H1 (cell line): ENCODE data around the gene ENTPD8. TPM values are rescaled to one million over a fixed set of nuclear protein-coding genes. Genes with fewer than 3 reads are reported as not detected.
"Not testable (repeated sequence)": the region's sequence is repeated elsewhere in the genome, so short reads cannot be mapped to it uniquely, and the experiment has no call there.

ENCODE experiments used
- CTCF ChIA-PET: fragments of 300-600 bp; sonication (Branson Sonifier 250); formaldehyde crosslinking; loops from one replicate; lab custom pipeline; 2021; ENCODE audit not compliant: partially characterized antibody; lab: Charles Lee
- POLR2A ChIA-PET: fragments of 300-600 bp; sonication (Branson Sonifier 250); formaldehyde crosslinking; loops from one replicate; lab custom pipeline; 2021; ENCODE audit warnings: inconsistent platforms; ENCODE audit not compliant: partially characterized antibody; lab: Charles Lee
- DNase-seq, 2 experiments: peaks; one replicate each; pipeline versions ENCODE4 v3.0.0 to v3.0.0-alpha.2; 2010 to 2022; ENCODE audit warnings: low spot score in 2 of 2, low read depth in 1 of 2, mixed read lengths in 1 of 2
- FAIRE-seq: peaks from 2 replicates; lab custom pipeline; 2011; peaks lifted over from hg19 to GRCh38; lab: Jason Lieb, UNC
- H2AFZ ChIP-seq: 2 replicates; pipeline ENCODE4 v1.8.1; 2012; ENCODE audit warnings: low read length, inconsistent platforms
- H2AK5ac ChIP-seq: 2 replicates; pipeline ENCODE4 v1.6.1; 2013; ENCODE audit warnings: low read depth, low read length
- H2BK120ac ChIP-seq: replicated peaks from 2 replicates; pipeline ENCODE3; 2013; ENCODE audit warnings: low read depth, low read length, inconsistent platforms
- H2BK12ac ChIP-seq: 2 replicates; pipeline ENCODE4 v1.6.1; 2013; ENCODE audit warnings: low read depth, low read length
- H2BK15ac ChIP-seq: 2 replicates; pipeline ENCODE4 v1.6.1; 2013; ENCODE audit warnings: low read length
- H2BK20ac ChIP-seq: 2 replicates; pipeline ENCODE4 v1.6.1; 2013; ENCODE audit warnings: low read length
- H2BK5ac ChIP-seq: 2 replicates; pipeline ENCODE4 v1.6.1; 2013; ENCODE audit warnings: low read depth, low read length
- H3K14ac ChIP-seq: 2 replicates; pipeline ENCODE4 v1.6.1; 2013; ENCODE audit warnings: inconsistent platforms; ENCODE audit not compliant: insufficient read length
- H3K18ac ChIP-seq: 2 replicates; pipeline ENCODE4 v1.6.1; 2013; ENCODE audit warnings: low read length; ENCODE audit errors: extremely low read depth
- H3K23ac ChIP-seq: 2 replicates; pipeline ENCODE4 v1.6.1; 2013; ENCODE audit warnings: inconsistent platforms; ENCODE audit not compliant: insufficient read length
- H3K23me2 ChIP-seq: 2 replicates; pipeline ENCODE4 v1.6.1; 2013; ENCODE audit warnings: low read depth, low read length
- H3K27ac ChIP-seq: 2 replicates; pipeline ENCODE4 v1.6.1; 2011; ENCODE audit warnings: low read depth, low read length, inconsistent platforms
- H3K27me3 ChIP-seq, 4 experiments: replicated peaks in 1 of 4; 1 replicate in 1 of 4; 2 replicates in 3 of 4; pipeline versions ENCODE4 v1.6.1 to v1.8.1; 2011 to 2013; ENCODE audit warnings: low read length in 3 of 4, mild to moderate bottlenecking in 3 of 4, inconsistent platforms in 2 of 4, mixed read lengths in 2 of 4, moderate library complexity in 1 of 4; ENCODE audit not compliant: control insufficient read depth in 3 of 4, insufficient read depth in 3 of 4; ENCODE audit errors: extremely low read depth in 1 of 4
- H3K36me3 ChIP-seq, 4 experiments: 2 replicates each; pipeline versions ENCODE4 v1.6.1 to v1.8.1; 2011 to 2013; ENCODE audit warnings: mild to moderate bottlenecking in 4 of 4, low read length in 3 of 4, moderate library complexity in 2 of 4, control low read depth in 1 of 4, inconsistent platforms in 1 of 4; ENCODE audit not compliant: insufficient read depth in 4 of 4, control insufficient read depth in 2 of 4
- H3K4ac ChIP-seq: replicated peaks from 2 replicates; pipeline ENCODE3; 2013; ENCODE audit warnings: low read length, low read depth, mixed read lengths, inconsistent platforms; ENCODE audit not compliant: insufficient read length
- H3K4me1 ChIP-seq, 4 experiments: replicated peaks in 1 of 4; 1 replicate in 1 of 4; 2 replicates in 3 of 4; pipeline versions ENCODE4 v1.6.1 to v1.8.1; 2011 to 2013; ENCODE audit warnings: low read length in 3 of 4, inconsistent platforms in 2 of 4, mixed read lengths in 1 of 4; ENCODE audit not compliant: insufficient read depth in 4 of 4, control insufficient read depth in 3 of 4
- H3K4me2 ChIP-seq, 2 experiments: 2 replicates each; pipeline versions ENCODE4 v1.6.1 to v1.8.1; 2011 to 2013; ENCODE audit warnings: low read depth in 2 of 2, low read length in 2 of 2, control low read depth in 1 of 2, inconsistent platforms in 1 of 2, mild to moderate bottlenecking in 1 of 2; ENCODE audit not compliant: insufficient read depth in 1 of 2
- H3K4me3 ChIP-seq, 4 experiments: fragments of 200-600, 300-600 bp in 1 of 4; sonication (generic), shearing (Covaris generic), sonication (Bioruptor Twin) in 1 of 4; 2 replicates each; pipeline versions ENCODE4 v1.5.1 to v1.8.1; 2011 to 2016; ENCODE audit warnings: low read length in 4 of 4, low read depth in 3 of 4, control low read depth in 2 of 4, inconsistent platforms in 2 of 4, mild to moderate bottlenecking in 2 of 4, mixed read lengths in 1 of 4, moderate library complexity in 1 of 4; ENCODE audit not compliant: insufficient read depth in 2 of 4; ENCODE audit errors: extremely low read depth in 1 of 4
- H3K56ac ChIP-seq: replicated peaks from 2 replicates; pipeline ENCODE3; 2013; ENCODE audit warnings: low read depth, mild to moderate bottlenecking, mixed read lengths, low read length, inconsistent platforms; ENCODE audit not compliant: insufficient read length
- H3K79me1 ChIP-seq: 2 replicates; pipeline ENCODE4 v1.6.1; 2013; ENCODE audit warnings: low read depth, low read length, control low read depth
- H3K79me2 ChIP-seq, 2 experiments: 2 replicates each; pipeline versions ENCODE4 v1.6.1 to v1.8.1; 2012 to 2013; ENCODE audit warnings: low read length in 2 of 2, mild to moderate bottlenecking in 2 of 2, inconsistent platforms in 1 of 2; ENCODE audit not compliant: insufficient read depth in 2 of 2, control insufficient read depth in 1 of 2
- H3K9ac ChIP-seq, 4 experiments: replicated peaks in 1 of 4; 1 replicate in 1 of 4; 2 replicates in 3 of 4; pipeline versions ENCODE4 v1.6.1 to v1.8.1; 2011 to 2013; ENCODE audit warnings: low read depth in 3 of 4, low read length in 3 of 4, control low read depth in 2 of 4, mild to moderate bottlenecking in 2 of 4, moderate library complexity in 2 of 4, inconsistent platforms in 1 of 4; ENCODE audit errors: extremely low read depth in 1 of 4
- H3K9me3 ChIP-seq, 2 experiments: 2 replicates each; pipeline versions ENCODE4 v1.6.1 to v1.8.1; 2012 to 2013; ENCODE audit warnings: mild to moderate bottlenecking in 2 of 2, moderate library complexity in 2 of 2, control low read depth in 1 of 2, inconsistent platforms in 1 of 2, low read depth in 1 of 2, low read length in 1 of 2, mixed read lengths in 1 of 2; ENCODE audit not compliant: insufficient read depth in 2 of 2
- H4K20me1 ChIP-seq, 2 experiments: replicated peaks in 1 of 2; 2 replicates each; pipeline versions ENCODE3 to v1.8.1; 2011 to 2013; ENCODE audit warnings: inconsistent platforms in 2 of 2, low read length in 2 of 2, mild to moderate bottlenecking in 1 of 2; ENCODE audit not compliant: insufficient read depth in 2 of 2, control insufficient read depth in 1 of 2
- H4K5ac ChIP-seq: 2 replicates; pipeline ENCODE4 v1.6.1; 2013; ENCODE audit warnings: low read length, low read depth, mixed read lengths, inconsistent platforms; ENCODE audit not compliant: insufficient read length
- H4K8ac ChIP-seq: 2 replicates; pipeline ENCODE4 v1.8.0; 2013; ENCODE audit warnings: mild to moderate bottlenecking, moderate library complexity, low read length, inconsistent platforms; ENCODE audit not compliant: insufficient read depth; ENCODE audit errors: extremely low read depth
- H4K91ac ChIP-seq: replicated peaks from 2 replicates; pipeline ENCODE3; 2013; ENCODE audit warnings: low read length, mixed read lengths, inconsistent platforms; ENCODE audit not compliant: insufficient read length
- WGBS, 2 experiments: shearing (Covaris generic) in 1 of 2; methylation state at CpG; one replicate each; pipeline versions ENCODE4 v1.1.6 to v1.1.7; 2013 to 2015; ENCODE audit warnings: low lambda C conversion rate in 2 of 2, mixed read lengths in 2 of 2, inconsistent platforms in 1 of 2, low coverage in 1 of 2, missing lambda C conversion rate in 1 of 2; ENCODE audit not compliant: insufficient replicate concordance in 2 of 2, insufficient coverage in 1 of 2, insufficient read length in 1 of 2; ENCODE audit errors: extremely low coverage in 1 of 2, missing lambda C conversion rate in 1 of 2; 5-methylcytosine and 5-hydroxymethylcytosine counted together
- polyA plus RNA-seq, 7 experiments: library from polyadenylated mRNA; depleted of rRNA in 3 of 7; stranded (reverse) in 5 of 7; unstranded in 2 of 7; fragments of >200 nt in 5 of 7; fragments of 200-250 nt in 2 of 7; gene quantifications; 1 replicate in 5 of 7; 2 replicates in 1 of 7; 4 replicates in 1 of 7; pipeline versions ENCODE4 v1.2.1 to v1.2.3, GENCODE V29; 2011 to 2013; ENCODE audit warnings: missing spikeins in 2 of 7, mixed read lengths in 2 of 7
- total RNA-seq: library from RNA; stranded (reverse); fragmentation: NEBNext Ultra II Directional; extraction: Animal tissue kit (Norgen Biotek cat#: 25700); gene quantifications from 2 replicates; pipeline ENCODE4 v1.2.1, GENCODE V29; 2021

Gene ENTPD8
- total and polyA plus RNA-seq, 2 of the 8 experiments (the other 6 are each of a cell fraction or from before 2014, with no cell fraction given): 0.48 to 0.51 TPM

- H4K20me1 ChIP-seq, POLR2A ChIA-PET, H3K4me2 ChIP-seq, H4K91ac ChIP-seq, H3K4ac ChIP-seq, H4K5ac ChIP-seq, H2AFZ ChIP-seq, H3K9ac ChIP-seq, H3K27ac ChIP-seq, H3K23ac ChIP-seq, H3K9me3 ChIP-seq, FAIRE-seq, H3K79me1 ChIP-seq, H4K8ac ChIP-seq, H3K23me2 ChIP-seq, H3K4me3 ChIP-seq, H3K14ac ChIP-seq, H2BK20ac ChIP-seq, DNase-seq, H3K79me2 ChIP-seq, H2BK120ac ChIP-seq, H2AK5ac ChIP-seq, H3K27me3 ChIP-seq, H3K56ac ChIP-seq, H2BK5ac ChIP-seq, H3K18ac ChIP-seq, H2BK12ac ChIP-seq, H2BK15ac ChIP-seq: not testable (repeated sequence)
- H3K36me3 ChIP-seq: peaks cover 3 to 19% (median 5%) of the 10 kb centered on the region in 4 experiments; a peak in 5 of 8 replicates
- peaks cover 0 to 15% (median 13%) of the 10 kb centered on the region in 4 experiments; a peak in 5 of 7 replicates for H3K4me1 ChIP-seq
- CTCF ChIA-PET: interaction anchor here (2.5 kb wide), 1 partner anchor 8 kb away, joined by 13 read pairs; no protein-coding TSS in a partner anchor
- WGBS, 2 experiments: no CpG with 5 or more reads among the region's 31 CpGs
These were observed 10.3 kb upstream of the ENTPD8 start for GRCh38 chr9:137451264-137452005.
